Epithelial cell of proximal tubule (primary cell): ENCODE results near the gene CEP112. TPM values are rescaled to one million over a fixed set of nuclear protein-coding genes. Genes with fewer than 3 reads are reported as not detected.

ENCODE experiments used
- DNase-seq: peaks from one replicate; pipeline ENCODE4 v3.0.0-alpha.2; 2011; ENCODE audit warnings: low read depth
- H3K4me3 ChIP-seq: 2 replicates; pipeline ENCODE4 v1.5.1; 2011; ENCODE audit warnings: low read depth, mild to moderate bottlenecking, low read length
- CTCF ChIP-seq: conservative IDR thresholded peaks from 2 replicates; pipeline ENCODE4 v1.5.1; 2012; ENCODE audit warnings: low read depth, mild to moderate bottlenecking, low read length
- total RNA-seq: library from RNA; depleted of rRNA; stranded (reverse); fragments of >200 nt; gene quantifications from 2 replicates; pipeline ENCODE4 v1.2.3, GENCODE V29; 2015

CEP112 gene
- total RNA-seq, 1 donor from 2014 or later: 4.7 TPM

- TF ChIP-seq CTCF: no peak
- no peak for DNase-seq
Observed at GRCh38 chr17:65629234-65629690, 562.7 kb downstream of the CEP112 start.

GRCh38 chr17:65628644-65629036 lies 563.3 kb downstream of the CEP112 start:
- TF ChIP-seq CTCF: no peak
- H3K4me3 ChIP-seq: no peak overlapping the region
- no peak for DNase-seq

More at GRCh38 chr17:65629234-65629690, 562.7 kb downstream of the CEP112 start:
- no peak overlapping the region for H3K4me3 ChIP-seq

- no peak overlapping the region for H3K4me3 ChIP-seq
- TF ChIP-seq CTCF: no peak
- no peak for DNase-seq
Observed at GRCh38 chr17:65627891-65628643, 563.9 kb downstream of the CEP112 start.

- DNase-seq: no peak
- H3K4me3 ChIP-seq: no peak overlapping the region
- TF ChIP-seq CTCF: no peak
Observed at GRCh38 chr17:65627108-65627507, 564.8 kb downstream of the CEP112 start.

- H3K4me3 ChIP-seq: no peak overlapping the region
- no peak for TF ChIP-seq CTCF
- no peak for DNase-seq
Observed at GRCh38 chr17:65626451-65626850, 565.5 kb downstream of the CEP112 start.

GRCh38 chr17:65618516-65618915 lies 573.4 kb downstream of the CEP112 start:
- no peak for TF ChIP-seq CTCF
- no peak for DNase-seq
- H3K4me3 ChIP-seq: no peak overlapping the region

GRCh38 chr17:65617496-65617895 lies 574.4 kb downstream of the CEP112 start:
- no peak for TF ChIP-seq CTCF
- no peak overlapping the region for H3K4me3 ChIP-seq
- DNase-seq: no peak
